ENCODE results near the gene ECM2. TPM values are rescaled to one million over a fixed set of nuclear protein-coding genes. Genes with fewer than 3 reads are reported as not detected.

Gene ECM2
- total RNA-seq, 2 experiments from 2014 or later: not detected

DNA sequence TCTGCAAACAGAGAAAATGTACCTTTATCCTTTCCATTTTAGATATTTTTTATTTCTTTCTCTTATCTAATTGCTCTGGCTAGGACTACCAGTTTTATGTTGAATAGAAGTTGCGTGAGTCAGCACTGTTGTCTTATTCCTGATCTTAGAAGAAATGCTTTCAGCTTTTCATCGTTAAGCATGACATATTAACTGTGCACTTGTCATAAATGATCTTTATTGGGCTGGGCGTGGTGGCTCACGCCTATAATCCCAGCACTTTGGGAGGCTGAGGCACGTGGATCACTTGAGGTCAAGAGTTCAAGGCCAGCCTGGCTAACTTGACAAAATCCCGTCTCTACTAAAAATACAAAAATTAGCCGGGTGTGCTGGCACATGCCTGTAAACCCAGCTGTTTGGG, 8.2 kb upstream of the ECM2 start:
- H3K9me3 Mint-ChIP-seq: no peaks in the 10 kb centered on the region
- Histone ChIP-seq H3K4me1 (ENCODE audit: insufficient read depth, low read length) (no peaks in the 10 kb centered on the region), H3K36me3 (ENCODE audit: insufficient read depth, low read length) (no peaks in the 10 kb centered on the region), H3K4me3 (ENCODE audit: low read length) (no peak overlapping the region), H3K9me3 (ENCODE audit: control insufficient read depth in 1 of 2, insufficient read depth in 1 of 2, low read length in 2 of 2) (peaks cover 0 to 12% of the 10 kb centered on the region in 2 experiments), H3K27ac (ENCODE audit: low read depth in 1 of 2, low read length in 2 of 2) (no peak overlapping the region), H3K27me3 (ENCODE audit: control insufficient read depth in 1 of 2, insufficient read depth in 2 of 2, low read length in 2 of 2) (no peaks in the 10 kb centered on the region)
- TF ChIP-seq, protein P1, sequence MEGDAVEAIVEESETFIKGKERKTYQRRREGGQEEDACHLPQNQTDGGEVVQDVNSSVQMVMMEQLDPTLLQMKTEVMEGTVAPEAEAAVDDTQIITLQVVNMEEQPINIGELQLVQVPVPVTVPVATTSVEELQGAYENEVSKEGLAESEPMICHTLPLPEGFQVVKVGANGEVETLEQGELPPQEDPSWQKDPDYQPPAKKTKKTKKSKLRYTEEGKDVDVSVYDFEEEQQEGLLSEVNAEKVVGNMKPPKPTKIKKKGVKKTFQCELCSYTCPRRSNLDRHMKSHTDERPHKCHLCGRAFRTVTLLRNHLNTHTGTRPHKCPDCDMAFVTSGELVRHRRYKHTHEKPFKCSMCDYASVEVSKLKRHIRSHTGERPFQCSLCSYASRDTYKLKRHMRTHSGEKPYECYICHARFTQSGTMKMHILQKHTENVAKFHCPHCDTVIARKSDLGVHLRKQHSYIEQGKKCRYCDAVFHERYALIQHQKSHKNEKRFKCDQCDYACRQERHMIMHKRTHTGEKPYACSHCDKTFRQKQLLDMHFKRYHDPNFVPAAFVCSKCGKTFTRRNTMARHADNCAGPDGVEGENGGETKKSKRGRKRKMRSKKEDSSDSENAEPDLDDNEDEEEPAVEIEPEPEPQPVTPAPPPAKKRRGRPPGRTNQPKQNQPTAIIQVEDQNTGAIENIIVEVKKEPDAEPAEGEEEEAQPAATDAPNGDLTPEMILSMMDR (IDR thresholded peaks at IDR 0.05): no peak
- no peak for DNase-seq
- intact Hi-C loops (cut with DNase I, micrococcal nuclease): no loop called here
- H3K27me3 Mint-ChIP-seq: no peaks in the 10 kb centered on the region
- ChIA-PET CTCF (interaction anchor here (0.6 kb wide), 1 partner anchor 30 kb away, joined by 3 read pairs; no protein-coding TSS in a partner anchor), POLR2A (no interaction called here)
- H3K4me1 Mint-ChIP-seq (ENCODE audit: low read depth): no peaks in the 10 kb centered on the region
- no peaks in the 10 kb centered on the region for H3K36me3 Mint-ChIP-seq (ENCODE audit: low read depth)
- no peak overlapping the region for H3K27ac Mint-ChIP-seq
- no peak overlapping the region for H3K4me3 Mint-ChIP-seq
- no peak for ATAC-seq (ENCODE audit: poor library complexity)

DNA sequence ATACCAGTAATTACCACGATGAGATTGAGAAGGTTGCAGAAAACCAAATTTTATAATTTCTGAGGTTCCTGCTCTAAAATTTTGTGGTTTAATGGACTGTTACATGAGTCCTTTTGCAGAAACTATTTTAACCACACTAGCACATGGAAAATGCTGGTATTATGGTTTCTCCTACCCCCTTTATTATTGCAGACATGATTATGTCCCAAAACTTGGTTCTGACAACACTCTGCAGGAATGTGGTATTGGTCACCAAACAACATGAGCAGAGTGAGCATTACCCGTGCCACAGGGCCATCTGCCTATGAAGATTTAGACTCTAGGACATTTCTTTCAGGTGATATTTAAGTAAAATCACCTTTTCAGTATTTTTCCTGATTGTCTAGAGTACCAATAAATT, 2.8 kb upstream of the ECM2 start:
- ChIA-PET POLR2A (no interaction called here), CTCF (no interaction called here)
- intact Hi-C loops (cut with DNase I, micrococcal nuclease): no loop called here
- H3K36me3 ChIP-seq (ENCODE audit: insufficient read depth, low read length): no peaks in the 10 kb centered on the region
- H3K4me1 ChIP-seq (ENCODE audit: insufficient read depth, low read length): no peaks in the 10 kb centered on the region
- no peaks in the 10 kb centered on the region for H3K27me3 ChIP-seq (ENCODE audit: control insufficient read depth in 1 of 2, insufficient read depth in 2 of 2, low read length in 2 of 2)
- H3K4me3 ChIP-seq (ENCODE audit: low read length): no peak overlapping the region
- Mint-ChIP-seq H3K27ac (no peak overlapping the region), H3K4me3 (no peak overlapping the region), H3K27me3 (no peaks in the 10 kb centered on the region), H3K9me3 (no peaks in the 10 kb centered on the region), H3K4me1 (ENCODE audit: low read depth) (no peaks in the 10 kb centered on the region), H3K36me3 (ENCODE audit: low read depth) (no peaks in the 10 kb centered on the region)
- no peak for DNase-seq
- ATAC-seq (ENCODE audit: poor library complexity): no peak
- no peak overlapping the region for H3K27ac ChIP-seq (ENCODE audit: low read depth in 1 of 2, low read length in 2 of 2)
- TF ChIP-seq, protein P1 (IDR thresholded peaks at IDR 0.05): no peak
- peaks cover 0 to 4% of the 10 kb centered on the region in 2 experiments for H3K9me3 ChIP-seq (ENCODE audit: control insufficient read depth in 1 of 2, insufficient read depth in 1 of 2, low read length in 2 of 2)

DNA sequence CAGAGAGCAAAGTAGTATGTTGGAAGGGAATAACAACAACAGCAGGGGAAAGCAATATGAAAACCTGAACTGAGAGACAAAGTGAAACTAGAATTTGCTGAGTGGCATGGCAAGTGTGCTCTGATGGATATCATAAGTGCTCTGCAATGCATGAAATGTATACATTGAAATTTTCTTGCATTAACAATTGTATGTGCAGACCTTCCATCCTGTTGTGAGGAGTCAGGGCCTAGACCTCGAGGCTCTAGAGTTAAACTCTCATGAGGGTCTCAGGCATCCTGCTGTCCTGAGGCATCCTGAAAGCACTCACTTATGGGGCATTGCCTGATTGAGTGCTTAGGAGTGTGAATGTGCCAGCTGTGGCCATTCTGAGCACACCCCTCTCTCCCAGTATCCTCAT, 1.1 kb downstream of the ECM2 start:
- no peaks in the 10 kb centered on the region for H3K4me1 ChIP-seq (ENCODE audit: insufficient read depth, low read length)
- intact Hi-C loops (cut with DNase I, micrococcal nuclease): no loop called here
- H3K36me3 Mint-ChIP-seq (ENCODE audit: low read depth): no peaks in the 10 kb centered on the region
- no peak overlapping the region for H3K4me3 ChIP-seq (ENCODE audit: low read length)
- no peaks in the 10 kb centered on the region for H3K9me3 ChIP-seq (ENCODE audit: control insufficient read depth in 1 of 2, insufficient read depth in 1 of 2, low read length in 2 of 2)
- POLR2A ChIA-PET: no interaction called here
- TF ChIP-seq, protein P1 (IDR thresholded peaks at IDR 0.05): no peak
- CTCF ChIA-PET: no interaction called here
- no peaks in the 10 kb centered on the region for H3K4me1 Mint-ChIP-seq (ENCODE audit: low read depth)
- no peak overlapping the region for H3K27ac ChIP-seq (ENCODE audit: low read depth in 1 of 2, low read length in 2 of 2)
- ATAC-seq (ENCODE audit: poor library complexity) (no peak), DNase-seq (peak in 1 of 14 experiments; percentile 1)
- no peaks in the 10 kb centered on the region for H3K27me3 ChIP-seq (ENCODE audit: control insufficient read depth in 1 of 2, insufficient read depth in 2 of 2, low read length in 2 of 2)
- H3K4me3 Mint-ChIP-seq: no peak overlapping the region
- H3K9me3 Mint-ChIP-seq: peaks cover 3% of the 10 kb centered on the region
- H3K27ac Mint-ChIP-seq: no peak overlapping the region
- no peaks in the 10 kb centered on the region for H3K36me3 ChIP-seq (ENCODE audit: insufficient read depth, low read length)
- H3K27me3 Mint-ChIP-seq: no peaks in the 10 kb centered on the region
